Cardiac fibroblast (primary cell): ENCODE results near the gene LRRC37A3.
"Not testable (repeated sequence)": the region's sequence is repeated elsewhere in the genome, so short reads cannot be mapped to it uniquely, and the experiment has no call there.

Source experiments
- DNase-seq, 2 donors: peaks; one replicate each; pipeline versions ENCODE4 v3.0.0 to v3.0.0-alpha.2; 2010; ENCODE audit warnings: low read depth in 2 of 2
- H3K4me3 ChIP-seq, 2 donors: replicated peaks in 1 of 2; 1 replicate in 1 of 2; 2 replicates in 1 of 2; pipeline ENCODE4 v1.5.1; 2011; ENCODE audit warnings: low read depth in 2 of 2, low read length in 2 of 2, mild to moderate bottlenecking in 2 of 2, moderate library complexity in 1 of 2
- TF ChIP-seq, protein P1 (sequence below): IDR thresholded peaks from one replicate; pipeline ENCODE4 v1.5.1; 2011; ENCODE audit warnings: low read depth, mild to moderate bottlenecking, low read length, inconsistent platforms

The LRRC37A3 gene

DNA sequence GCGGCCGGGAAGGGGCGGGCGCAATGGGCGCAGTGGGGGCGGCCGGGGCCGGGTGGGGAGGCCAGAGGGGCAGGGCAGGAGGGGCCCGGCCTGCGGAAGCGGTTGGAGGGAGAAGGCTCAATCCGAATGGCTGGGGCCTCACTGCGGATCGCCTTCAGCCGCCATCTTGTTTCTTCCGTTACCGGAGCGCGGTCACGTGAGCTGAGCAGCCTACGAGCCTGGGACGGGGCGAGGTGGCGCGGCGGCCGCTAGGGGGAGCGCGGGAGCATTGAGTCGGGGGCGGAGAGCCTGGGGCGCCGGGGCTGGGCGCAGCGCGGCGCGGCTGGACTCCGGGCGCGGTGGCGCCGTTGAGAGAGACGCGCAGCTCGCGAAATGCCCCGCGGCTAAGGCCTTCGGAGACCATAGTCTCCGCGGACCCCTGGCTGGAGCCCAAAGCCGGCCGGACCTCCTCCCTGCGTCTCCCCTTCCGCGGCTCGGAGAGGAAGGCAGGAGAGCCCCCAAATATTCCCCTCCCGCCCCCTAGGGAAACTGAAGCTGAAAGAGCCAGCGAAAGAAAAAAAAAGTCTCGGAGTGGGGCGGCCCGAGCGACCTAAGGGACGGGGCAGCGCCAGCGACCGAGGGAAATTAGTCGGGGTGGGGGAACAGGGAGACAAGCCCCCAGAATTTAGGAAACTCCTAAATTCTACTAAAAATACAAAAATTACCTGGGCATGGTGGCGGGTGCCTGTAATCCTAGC, at the start of gene LRRC37A3:
Gene LRRC37A3 (minus strand): TSS at position 190 of the 737 bp plus-strand sequence. CDS start 22,221 bp downstream, outside the sequence.
- TF ChIP-seq, protein P1, sequence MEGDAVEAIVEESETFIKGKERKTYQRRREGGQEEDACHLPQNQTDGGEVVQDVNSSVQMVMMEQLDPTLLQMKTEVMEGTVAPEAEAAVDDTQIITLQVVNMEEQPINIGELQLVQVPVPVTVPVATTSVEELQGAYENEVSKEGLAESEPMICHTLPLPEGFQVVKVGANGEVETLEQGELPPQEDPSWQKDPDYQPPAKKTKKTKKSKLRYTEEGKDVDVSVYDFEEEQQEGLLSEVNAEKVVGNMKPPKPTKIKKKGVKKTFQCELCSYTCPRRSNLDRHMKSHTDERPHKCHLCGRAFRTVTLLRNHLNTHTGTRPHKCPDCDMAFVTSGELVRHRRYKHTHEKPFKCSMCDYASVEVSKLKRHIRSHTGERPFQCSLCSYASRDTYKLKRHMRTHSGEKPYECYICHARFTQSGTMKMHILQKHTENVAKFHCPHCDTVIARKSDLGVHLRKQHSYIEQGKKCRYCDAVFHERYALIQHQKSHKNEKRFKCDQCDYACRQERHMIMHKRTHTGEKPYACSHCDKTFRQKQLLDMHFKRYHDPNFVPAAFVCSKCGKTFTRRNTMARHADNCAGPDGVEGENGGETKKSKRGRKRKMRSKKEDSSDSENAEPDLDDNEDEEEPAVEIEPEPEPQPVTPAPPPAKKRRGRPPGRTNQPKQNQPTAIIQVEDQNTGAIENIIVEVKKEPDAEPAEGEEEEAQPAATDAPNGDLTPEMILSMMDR, result peak; percentile 63
- peak within 1 kb of the TSS; percentile 54 to 59 for H3K4me3 ChIP-seq
- peak; percentile 93 to 97 for DNase-seq

DNA sequence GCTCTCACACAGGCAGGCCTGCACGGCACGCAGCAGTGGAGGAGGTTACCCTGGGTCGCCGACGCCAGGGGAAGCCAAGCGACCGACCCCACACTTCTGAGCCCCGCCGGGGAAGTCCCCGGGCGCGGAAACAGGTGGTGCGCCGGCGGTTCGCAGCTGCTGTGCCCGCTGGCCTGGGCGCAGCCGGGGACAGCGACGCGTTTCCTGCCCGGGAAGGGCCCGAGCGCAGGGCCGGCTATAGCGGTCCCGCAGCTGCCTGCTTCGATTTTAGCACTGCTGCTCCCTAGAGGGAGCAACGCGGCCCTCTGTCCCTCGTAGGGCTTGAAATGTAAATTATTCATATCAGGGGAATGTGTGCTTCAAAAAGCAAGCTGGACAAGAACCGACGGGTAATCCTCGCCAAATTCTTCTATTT, 46.6 kb upstream of the LRRC37A3 start:
- H3K4me3 ChIP-seq, result peak overlapping the region in 1 of 2 donors; percentile 36
- DNase-seq, result peak; percentile 57 to 69

- DNase-seq, result not testable (repeated sequence)
- H3K4me3 ChIP-seq, result peak overlapping the region in 1 of 2 donors; percentile 36
These were observed 46.1 kb upstream of the LRRC37A3 start for GRCh38 chr17:64965256-64965872.

DNA sequence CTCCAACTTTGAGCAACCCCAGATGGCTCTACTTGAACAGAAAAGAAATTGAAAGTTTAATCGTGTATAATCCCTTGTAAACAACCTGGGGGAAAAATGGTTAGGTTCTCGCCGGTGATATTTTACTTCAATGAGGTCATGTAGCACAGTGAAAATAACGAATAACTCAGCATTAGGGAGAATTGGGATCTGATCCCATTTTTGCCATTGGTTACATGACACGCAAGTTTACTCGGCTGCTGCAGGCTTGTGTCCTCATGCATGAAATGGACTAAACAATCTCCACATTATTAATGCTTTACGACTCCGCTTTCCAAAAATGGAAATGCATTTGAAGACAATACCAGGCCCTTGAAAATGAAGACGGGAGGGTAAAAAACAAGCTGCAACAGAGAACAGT, 45.5 kb upstream of the LRRC37A3 start:
- H3K4me3 ChIP-seq, result no peak overlapping the region
- DNase-seq, result no peak
- TF ChIP-seq, protein P1, result no peak

GRCh38 chr17:64963814-64964213, 44.5 kb upstream of the LRRC37A3 start:
- DNase-seq, H3K4me3 ChIP-seq: not testable (repeated sequence)

DNA sequence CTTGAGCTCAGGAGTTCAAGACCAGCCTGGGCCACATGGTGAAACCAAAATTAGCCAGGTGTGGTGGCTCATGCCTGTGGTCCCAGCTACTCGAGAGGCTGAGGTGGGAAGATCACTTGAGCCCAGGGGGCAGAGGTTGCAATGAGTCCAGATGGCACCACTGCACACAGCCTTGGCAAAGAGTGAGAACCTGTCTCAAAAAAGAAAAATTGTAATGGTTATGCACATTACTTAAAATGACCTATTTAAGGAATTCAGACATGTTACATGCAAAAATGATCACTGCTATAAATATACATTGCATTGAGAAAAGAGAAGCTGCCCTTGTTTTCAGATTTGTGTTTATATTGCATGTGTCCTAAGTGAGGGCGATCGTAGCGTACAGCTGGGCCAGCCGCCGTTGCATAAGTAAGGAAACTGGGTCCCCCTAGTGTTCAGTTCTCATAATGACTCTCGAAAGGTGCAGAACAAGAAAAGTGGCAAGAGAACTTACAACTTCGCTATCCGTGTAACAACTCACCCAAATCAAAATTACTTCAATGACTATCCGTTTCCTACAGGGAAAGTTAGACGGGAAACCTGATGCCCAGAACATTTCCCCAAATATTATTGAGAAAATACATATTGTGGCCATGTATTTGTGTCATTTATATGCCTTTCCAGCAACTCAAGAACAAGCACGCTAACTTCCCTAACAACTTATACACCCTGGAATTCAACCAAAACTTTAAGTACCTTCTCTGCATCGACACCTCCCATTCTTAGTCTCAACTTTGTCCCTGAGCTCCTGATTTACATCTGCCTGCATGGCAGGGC, 42.5 kb upstream of the LRRC37A3 start:
- TF ChIP-seq, protein P1, result peak; percentile 49
- peak; percentile 65 to 79 for DNase-seq
- not testable (repeated sequence) for H3K4me3 ChIP-seq

DNA sequence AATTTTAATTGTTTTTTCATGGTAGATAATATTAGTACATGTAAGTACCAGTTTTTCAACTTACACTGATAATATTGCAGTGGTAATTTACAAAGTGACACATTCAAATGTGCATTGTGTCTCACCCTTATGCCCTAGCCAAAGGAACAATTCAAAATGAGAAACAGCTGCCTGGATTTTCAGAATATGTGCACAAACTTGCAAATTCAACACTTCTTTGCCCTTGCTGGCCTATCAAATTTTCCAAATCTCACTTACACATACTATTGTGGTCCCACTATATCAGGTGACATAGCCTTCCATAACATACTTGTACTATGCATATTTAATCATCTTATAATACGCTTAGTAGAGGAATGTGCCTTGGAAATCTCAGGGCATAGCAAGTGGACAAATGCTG, 32.6 kb upstream of the LRRC37A3 start:
- TF ChIP-seq, protein P1, result no peak
- no peak overlapping the region for H3K4me3 ChIP-seq
- no peak for DNase-seq

GRCh38 chr17:64950871-64951270, 31.6 kb upstream of the LRRC37A3 start:
- peak in 1 of 2 donors; percentile 34 for DNase-seq
- TF ChIP-seq, protein P1, result no peak
- H3K4me3 ChIP-seq, result no peak overlapping the region
